Stimulated activated CD4-positive, alpha-beta T cell treated with anti-CD3 and anti-CD28 coated beads, Interleukin-4, amount 100 ng/mL, for 4 hours (primary cell): ENCODE measurements around the gene LOXL3.

Experiments
- DNase-seq, 2 experiments: peaks; one replicate each; pipeline ENCODE4 v3.0.0-alpha.2; 2020

The LOXL3 gene

DNA sequence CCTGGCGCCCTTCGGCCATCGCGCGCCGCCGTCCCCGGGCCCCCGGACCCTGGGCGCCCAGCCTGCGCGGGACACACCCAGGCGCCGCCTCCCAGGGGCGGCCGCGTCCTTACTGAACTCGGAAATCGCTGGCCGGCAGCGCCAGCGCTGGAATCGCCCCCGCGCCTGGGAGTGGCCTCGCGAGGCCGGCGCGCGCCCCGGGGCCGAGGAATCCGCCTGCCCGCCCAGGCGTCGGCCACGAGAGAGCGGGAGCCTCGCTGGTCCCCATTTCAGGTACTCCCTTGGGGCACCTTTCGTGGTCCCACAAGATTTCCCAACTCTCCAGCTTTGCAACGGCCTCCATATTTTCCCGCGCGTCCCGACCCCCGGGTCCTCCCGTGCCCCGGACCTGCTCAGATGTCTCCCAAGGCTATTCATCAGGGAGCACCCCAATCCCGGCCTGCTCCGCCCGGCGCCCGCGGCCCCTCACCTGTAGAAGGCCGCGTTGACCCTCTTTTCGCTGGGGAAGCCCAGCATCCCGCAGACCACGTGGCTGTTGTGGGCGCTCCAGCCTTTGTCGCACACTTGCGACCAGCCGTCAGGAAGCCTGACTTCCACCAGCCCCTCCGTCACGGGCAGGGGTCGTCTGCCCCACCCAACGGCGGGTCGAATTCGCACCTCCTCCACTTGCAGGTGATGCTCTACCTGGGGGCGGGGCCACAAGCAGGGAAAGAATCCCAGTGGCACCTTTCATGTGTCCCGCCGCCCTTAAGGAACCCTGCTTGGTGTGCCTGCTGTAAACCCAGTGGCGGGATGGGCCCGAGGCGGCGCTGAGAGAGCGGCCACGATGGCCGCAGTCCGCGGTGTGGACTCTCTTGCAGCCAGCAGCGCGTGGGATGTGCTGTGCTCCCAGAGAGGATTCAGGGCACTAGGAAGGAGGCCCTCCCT is 4.6 kb downstream of the LOXL3 start:
- DNase-seq = no peak

- no peak for DNase-seq
These were observed 5.3 kb downstream of the LOXL3 start for GRCh38 chr2:74548285-74548899.

DNA sequence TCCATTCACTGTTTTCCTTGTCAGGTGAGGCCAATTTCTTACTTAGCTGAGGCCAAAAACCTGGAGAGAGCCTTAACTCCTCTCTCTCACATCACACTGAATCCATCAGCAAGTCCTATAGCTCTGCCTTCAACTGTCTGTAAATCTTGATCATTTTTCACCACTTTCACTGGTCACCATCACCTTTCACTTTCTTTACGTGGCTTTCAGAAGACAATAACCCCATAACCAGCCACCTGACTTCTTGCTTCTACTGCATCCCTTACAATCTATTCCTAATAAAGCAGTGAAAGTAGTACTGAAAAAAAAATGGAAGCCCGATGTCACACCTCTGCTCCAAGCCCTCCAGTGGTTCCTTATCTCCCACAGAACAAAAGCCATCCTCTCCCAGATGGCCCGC is 7.7 kb downstream of the LOXL3 start:
- DNase-seq = no peak

DNA sequence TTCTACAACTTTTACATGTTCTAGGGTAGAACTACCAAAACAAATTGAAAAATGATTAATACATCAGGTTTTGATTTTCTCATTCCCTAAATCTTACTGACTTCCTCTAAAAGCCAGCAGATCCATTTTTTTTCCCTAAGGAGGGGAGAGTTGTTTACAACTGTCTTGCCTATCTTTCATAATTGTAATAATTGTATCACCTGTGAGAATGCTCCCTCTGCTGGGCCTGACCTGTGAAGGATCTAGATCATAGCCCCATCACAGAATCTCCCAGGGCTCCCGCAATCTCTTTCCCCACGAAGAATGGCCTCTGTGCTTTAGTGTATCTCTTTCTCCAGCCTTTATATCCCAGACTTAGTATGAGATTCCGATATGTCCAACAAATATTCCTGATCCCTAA is 9.1 kb downstream of the LOXL3 start:
- no peak for DNase-seq

DNA sequence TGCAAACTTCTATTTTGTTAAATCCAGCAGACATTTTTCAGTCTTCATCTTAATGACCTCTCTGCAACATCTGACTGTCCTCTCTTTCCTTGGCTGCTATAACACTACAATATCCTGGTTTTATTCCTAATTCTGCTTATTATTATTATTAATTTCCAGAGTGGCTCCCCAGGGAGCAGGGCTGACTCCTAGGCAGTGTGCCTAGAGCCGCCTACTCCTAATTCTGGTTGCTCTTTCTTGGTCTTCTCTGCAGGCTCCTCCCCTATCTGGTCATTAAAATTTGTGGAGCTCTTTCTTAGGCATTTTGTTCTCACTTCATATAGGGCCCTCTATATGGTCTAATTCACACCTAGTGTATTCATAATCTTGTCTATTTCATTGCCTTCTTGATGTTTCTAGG is 10.8 kb downstream of the LOXL3 start:
- DNase-seq = no peak

DNA sequence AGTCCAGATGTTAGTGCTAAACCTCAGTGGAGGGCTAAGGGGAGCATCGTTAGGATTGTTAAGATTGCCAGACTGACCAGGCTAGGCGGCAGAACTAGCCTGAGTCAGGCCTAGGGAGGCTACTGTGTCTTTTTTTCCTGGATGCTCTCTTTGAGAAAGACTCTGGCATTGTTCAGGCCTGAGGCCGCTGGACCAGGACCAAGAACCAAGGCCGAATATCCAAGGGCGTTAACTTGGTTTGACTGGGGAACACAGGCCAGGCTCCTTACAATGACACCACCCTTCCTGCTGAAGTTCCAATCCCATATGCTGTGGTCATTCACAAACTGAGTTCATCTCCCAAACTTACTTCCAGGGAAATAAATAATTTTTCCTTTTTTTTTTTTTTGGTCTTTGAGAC is 13.5 kb downstream of the LOXL3 start:
- DNase-seq = no peak

DNA sequence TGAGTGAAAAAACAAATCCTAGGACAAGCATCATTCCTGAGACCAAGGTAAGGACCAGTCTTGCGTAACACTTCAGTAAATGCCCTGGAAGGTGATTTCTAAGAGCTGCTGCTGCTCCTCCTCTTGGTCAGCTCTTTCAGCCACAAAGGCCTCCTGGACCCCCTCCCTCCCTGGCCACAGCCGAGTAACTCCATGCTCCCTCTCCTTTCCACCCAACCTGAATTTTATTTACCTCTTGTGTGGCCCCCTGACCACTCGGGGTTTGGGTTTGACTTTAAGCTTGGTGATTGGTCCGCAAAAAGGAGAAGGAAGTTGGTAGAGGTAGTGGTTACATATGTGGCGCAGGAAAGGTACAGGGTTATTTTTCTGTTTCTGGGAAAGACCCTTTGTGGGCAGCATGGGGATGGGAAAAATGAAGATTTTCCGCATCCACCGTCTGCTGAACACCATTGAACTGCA is 14.8 kb downstream of the LOXL3 start:
- DNase-seq = no peak

- no peak for DNase-seq
These were observed 16.6 kb downstream of the LOXL3 start for GRCh38 chr2:74537140-74537539.

GRCh38 chr2:74536166-74536950 is 17.4 kb downstream of the LOXL3 start:
- no peak for DNase-seq

DNA sequence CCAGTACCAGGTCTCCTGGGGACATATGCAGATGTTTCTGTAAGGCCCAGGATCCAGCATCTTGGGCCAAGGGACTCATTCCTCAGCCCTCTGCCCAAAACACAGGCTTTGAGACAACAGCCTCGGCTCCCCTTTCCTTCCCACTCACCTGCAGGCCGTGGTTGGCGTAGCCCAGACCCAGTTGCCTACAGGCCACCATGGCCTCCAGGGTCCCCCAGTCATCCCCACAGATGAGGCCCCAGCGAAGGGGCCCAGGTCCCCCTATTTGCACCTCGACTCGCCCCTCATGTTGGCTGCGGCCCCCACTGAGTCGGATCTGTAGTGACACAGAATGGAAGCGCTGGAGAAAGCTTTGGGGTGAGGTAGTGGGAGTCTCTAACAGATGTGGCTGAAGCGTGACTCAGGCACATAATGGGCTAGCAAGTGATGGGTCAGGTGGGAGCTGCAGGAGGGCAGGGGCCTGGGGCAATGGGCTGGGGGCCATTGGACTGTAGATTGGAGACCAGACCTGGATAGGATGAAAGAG is 18.2 kb downstream of the LOXL3 start:
- DNase-seq = no peak

GRCh38 chr2:74534411-74534810 is 19.3 kb downstream of the LOXL3 start:
- no peak for DNase-seq

GRCh38 chr2:74533464-74533863 is 20.3 kb downstream of the LOXL3 start:
- DNase-seq = no peak

- DNase-seq = no peak
These were observed 21.5 kb downstream of the LOXL3 start for GRCh38 chr2:74532222-74532621.

DNA sequence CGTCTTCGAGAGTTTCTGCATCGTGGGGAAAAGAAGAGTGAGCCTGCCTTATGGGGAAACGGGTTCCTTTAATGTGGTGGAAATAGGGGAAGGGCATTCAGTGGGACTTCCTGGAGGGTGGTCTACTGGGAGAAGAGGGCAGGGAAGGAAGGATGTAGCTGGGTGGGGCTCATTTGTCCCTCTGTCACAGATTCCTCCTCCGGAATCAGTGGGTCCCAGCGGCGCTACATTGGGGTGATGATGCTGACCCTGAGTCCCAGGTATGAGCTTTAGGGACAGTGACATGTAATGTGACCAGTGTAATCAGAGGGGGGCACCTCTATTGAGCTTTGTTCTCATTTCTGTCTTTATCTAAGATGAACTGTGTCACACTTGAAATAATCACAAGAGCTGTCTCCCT is 22.1 kb downstream of the LOXL3 start:
- no peak for DNase-seq

DNA sequence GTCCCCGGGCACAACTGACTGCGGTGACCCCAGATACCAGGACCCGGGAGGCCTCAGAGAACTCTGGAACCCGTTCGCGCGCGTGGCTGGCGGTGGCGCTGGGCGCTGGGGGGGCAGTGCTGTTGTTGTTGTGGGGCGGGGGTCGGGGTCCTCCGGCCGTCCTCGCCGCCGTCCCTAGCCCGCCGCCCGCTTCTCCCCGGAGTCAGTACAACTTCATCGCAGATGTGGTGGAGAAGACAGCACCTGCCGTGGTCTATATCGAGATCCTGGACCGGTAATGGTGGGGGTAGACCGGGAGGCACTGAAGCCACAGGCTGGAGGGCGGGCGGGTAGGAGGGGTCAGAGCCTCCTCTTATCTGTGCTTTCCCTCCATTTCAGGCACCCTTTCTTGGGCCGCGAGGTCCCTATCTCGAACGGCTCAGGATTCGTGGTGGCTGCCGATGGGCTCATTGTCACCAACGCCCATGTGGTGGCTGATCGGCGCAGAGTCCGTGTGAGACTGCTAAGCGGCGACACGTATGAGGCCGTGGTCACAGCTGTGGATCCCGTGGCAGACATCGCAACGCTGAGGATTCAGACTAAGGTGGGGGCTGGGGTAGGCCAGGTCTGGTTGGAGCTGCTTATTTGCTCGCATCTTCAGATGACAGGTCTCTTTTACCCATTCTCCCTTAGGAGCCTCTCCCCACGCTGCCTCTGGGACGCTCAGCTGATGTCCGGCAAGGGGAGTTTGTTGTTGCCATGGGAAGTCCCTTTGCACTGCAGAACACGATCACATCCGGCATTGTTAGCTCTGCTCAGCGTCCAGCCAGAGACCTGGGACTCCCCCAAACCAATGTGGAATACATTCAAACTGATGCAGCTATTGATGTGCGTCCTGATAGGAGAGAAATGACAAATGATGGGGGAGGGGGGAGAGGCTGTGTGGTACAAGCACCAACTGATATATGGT is 23.2 kb downstream of the LOXL3 start:
- DNase-seq = peak; percentile 27 to 42

DNA sequence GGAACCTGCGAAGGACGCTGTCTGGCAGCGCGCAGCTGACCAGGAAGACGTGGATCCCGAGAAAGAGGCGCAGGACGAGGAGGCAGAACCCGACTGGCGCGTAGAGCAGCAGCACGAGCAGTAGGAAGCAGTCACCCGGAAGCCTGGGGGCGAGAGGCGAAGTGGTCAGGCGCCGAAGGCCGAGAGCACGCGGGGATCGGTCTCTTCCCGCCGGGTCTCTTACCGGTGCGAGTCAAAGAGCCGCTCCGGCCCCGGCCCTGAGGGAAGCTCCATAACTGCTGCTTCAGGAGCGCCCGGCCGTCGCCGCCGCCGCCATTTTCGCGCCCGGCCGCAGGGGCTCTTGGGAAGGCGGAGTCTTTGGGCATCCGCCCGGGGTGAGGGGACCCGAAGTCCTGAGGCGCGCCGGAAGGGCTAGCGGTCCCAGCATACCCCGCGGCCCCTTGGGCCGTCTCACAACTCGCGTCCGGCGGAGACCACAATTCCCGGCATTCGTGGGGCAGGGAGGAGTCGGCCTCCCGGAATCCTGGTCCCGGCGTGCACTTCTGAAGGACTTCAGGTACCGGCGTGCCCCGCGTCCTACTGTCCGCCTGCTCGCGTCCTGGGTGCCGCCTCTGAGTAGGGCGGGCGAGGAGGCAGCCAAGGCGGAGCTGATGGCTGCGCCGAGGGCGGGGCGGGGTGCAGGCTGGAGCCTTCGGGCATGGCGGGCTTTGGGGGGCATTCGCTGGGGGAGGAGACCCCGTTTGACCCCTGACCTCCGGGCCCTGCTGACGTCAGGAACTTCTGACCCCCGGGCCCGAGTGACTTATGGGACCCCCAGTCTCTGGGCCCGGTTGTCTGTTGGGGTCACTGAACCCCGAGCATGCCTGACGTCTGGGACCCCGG is 24.1 kb downstream of the LOXL3 start, which contains the start of the genes AUP1 and HTRA2:
Gene AUP1, minus strand, starts transcription at position 350 of the 882 bp plus-strand sequence. Its CDS starts 77 bp downstream, at position 273.
Gene HTRA2, plus strand, starts transcription at position 577 of the 882 bp plus-strand sequence. Its CDS starts 74 bp downstream, at position 651.
- DNase-seq = peak; percentile 84 to 87

DNA sequence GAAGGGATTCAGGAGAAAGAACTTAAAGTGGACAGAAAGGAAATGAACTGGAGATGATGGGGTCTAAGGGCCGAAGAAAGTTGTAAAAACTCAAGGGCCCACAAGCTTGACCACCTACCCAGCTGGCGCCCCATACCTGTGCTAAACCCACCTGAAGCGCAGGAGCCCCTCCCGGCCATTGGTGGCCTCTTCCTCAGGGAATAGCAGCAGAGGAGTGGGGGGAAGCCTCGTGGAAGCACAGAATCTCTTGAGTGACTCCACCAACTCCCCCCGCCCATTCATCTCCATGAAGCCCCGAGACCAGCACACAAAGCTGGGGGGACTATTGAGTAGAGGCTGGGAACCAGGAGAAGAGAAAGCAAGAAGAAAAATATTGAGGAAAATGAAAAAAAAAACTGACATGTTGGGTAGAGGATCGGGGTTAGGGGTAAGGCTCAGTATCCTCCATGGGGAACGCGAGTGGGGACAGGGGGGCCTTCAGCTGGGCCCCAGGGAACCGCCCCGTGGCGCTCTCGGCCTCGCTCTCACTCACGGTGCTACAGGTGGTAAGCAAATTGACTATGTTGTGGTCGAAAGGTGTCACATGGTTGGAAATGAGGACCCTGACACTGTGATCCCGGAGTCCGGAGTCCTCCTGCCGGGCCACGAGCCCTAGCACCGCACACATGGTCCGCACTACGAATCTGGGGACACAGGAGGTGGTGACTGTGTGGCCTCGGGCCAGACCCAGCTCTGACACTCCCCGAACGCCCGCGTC is 25.0 kb downstream of the LOXL3 start:
- peak in 1 of 2 experiments; percentile 23 for DNase-seq

DNA sequence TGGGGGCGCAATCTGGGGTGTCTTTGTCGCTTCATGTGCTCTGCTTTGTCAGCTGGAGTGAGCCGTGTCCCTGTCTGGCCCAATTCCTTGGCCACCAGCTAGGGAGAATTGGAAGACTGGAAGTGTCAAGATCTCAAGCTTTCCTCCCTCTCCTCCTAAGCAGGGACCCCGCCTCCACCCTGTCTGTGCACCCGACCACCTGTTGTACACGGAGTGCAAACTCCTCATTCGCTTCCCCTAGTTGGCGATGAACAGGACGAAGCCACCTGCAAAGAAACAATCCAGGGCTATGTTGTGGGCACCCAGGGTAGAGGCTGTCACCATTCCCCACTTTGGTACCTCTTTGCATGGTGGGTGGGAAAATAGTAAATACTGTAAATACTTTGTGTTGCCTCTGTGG is 26.0 kb downstream of the LOXL3 start:
- DNase-seq = no peak

GRCh38 chr2:74526649-74527230 is 27.0 kb downstream of the LOXL3 start:
- DNase-seq = no peak
